ENCODE data around the gene AFF3.

Gene AFF3

DNA sequence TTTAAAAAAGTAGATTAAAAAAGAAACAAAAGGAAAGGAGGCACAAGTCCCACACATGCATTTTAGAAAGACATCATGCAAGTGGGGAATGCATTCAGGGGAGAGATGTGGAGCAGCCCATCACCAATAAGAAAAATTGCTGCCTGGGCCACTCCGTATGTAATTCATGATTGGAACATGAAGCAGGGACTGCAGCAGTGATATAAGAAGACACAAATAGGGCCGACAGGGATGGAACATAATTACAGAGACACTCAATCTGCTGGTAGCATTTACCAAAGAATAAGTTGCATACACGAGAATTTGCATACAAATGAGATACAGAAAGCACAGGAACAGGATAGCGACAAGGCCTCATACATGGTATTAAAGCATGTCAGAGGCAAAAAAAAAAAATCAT lies 6.5 kb upstream of the AFF3 start:
- H3K27ac ChIP-seq (ENCODE audit: low read depth, low read length) = no peak overlapping the region
- H2AFZ ChIP-seq (ENCODE audit: low read length, unreplicated experiment) = no peak overlapping the region
- no peak overlapping the region for H3K4me3 ChIP-seq (ENCODE audit: low read depth, low read length)
- no peaks in the 10 kb centered on the region for H3K36me3 ChIP-seq (ENCODE audit: insufficient read depth, low read length)
- H3K27me3 ChIP-seq (ENCODE audit: insufficient read depth, low read length) = peaks cover 6% of the 10 kb centered on the region; the same call in 1 of the 2 replicates
- no peaks in the 10 kb centered on the region for H3K4me1 ChIP-seq (ENCODE audit: control insufficient read depth, insufficient read depth, low read length, unreplicated experiment)
- H3K79me2 ChIP-seq (ENCODE audit: control insufficient read depth, insufficient read depth, low read length, unreplicated experiment) = no peaks in the 10 kb centered on the region

DNA sequence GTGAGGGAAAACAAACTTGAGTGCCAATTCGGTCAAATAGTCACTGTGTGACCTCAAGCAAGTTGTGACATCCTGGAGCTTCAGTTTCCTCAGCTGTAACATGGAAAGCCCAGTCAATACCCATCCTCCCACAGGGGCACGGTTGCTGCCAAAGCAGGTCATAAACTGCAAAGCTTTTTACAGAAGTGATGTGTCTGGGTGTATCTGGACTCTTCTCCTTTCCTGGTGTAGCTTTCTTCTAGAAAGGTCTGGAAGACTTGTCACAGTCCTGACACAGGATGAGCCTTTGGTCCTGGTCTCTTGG lies 4.2 kb upstream of the AFF3 start:
- no peak overlapping the region for H3K27ac ChIP-seq (ENCODE audit: low read depth, low read length)
- peaks cover 11% of the 10 kb centered on the region for H3K27me3 ChIP-seq (ENCODE audit: insufficient read depth, low read length)
- H3K4me3 ChIP-seq (ENCODE audit: low read depth, low read length) = no peak overlapping the region
- H2AFZ ChIP-seq (ENCODE audit: low read length, unreplicated experiment) = no peak overlapping the region
- H3K36me3 ChIP-seq (ENCODE audit: insufficient read depth, low read length) = no peaks in the 10 kb centered on the region
- no peaks in the 10 kb centered on the region for H3K79me2 ChIP-seq (ENCODE audit: control insufficient read depth, insufficient read depth, low read length, unreplicated experiment)
- H3K4me1 ChIP-seq (ENCODE audit: control insufficient read depth, insufficient read depth, low read length, unreplicated experiment) = no peaks in the 10 kb centered on the region

DNA sequence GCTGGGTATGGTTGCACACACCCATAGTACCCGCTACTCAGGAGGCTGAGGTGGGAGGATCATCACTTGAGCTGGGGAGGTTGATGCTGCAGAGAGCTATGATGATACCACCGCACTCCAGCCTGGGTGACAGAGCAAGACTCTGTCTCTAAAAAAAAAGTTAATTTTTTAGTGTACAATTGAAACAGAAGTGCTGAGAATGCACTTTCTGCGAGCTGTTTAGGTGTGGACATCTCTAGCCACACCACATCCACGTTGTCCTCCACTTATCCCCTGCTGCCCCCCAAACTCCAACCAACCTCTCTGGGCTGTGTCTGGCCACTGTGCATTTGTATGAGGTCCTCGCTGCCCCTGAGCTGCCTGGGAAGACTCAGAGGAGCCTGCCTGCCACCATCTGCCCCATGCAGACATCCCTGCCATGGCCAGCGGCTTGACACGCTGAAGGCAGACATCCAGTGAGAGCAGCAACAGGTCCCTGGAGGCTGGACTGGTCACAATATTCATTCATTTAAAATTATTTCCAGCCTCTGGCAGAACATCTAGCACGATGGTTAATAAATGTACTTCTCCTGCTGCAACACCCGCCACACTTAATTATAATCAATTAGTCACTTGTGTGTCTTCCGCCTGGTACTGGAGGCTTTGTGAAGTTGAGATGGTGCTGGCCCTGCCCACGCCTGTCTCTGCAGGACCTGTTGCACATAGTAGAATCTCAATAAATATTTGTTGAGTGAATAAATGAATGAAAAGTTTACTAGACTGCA lies 3.7 kb upstream of the AFF3 start:
- H3K36me3 ChIP-seq (ENCODE audit: insufficient read depth, low read length) = no peaks in the 10 kb centered on the region
- no peak overlapping the region for H3K4me3 ChIP-seq (ENCODE audit: low read depth, low read length)
- no peaks in the 10 kb centered on the region for H3K79me2 ChIP-seq (ENCODE audit: control insufficient read depth, insufficient read depth, low read length, unreplicated experiment)
- no peak overlapping the region for H3K27ac ChIP-seq (ENCODE audit: low read depth, low read length)
- no peaks in the 10 kb centered on the region for H3K4me1 ChIP-seq (ENCODE audit: control insufficient read depth, insufficient read depth, low read length, unreplicated experiment)
- H3K27me3 ChIP-seq (ENCODE audit: insufficient read depth, low read length) = peaks cover 15% of the 10 kb centered on the region
- no peak overlapping the region for H2AFZ ChIP-seq (ENCODE audit: low read length, unreplicated experiment)

DNA sequence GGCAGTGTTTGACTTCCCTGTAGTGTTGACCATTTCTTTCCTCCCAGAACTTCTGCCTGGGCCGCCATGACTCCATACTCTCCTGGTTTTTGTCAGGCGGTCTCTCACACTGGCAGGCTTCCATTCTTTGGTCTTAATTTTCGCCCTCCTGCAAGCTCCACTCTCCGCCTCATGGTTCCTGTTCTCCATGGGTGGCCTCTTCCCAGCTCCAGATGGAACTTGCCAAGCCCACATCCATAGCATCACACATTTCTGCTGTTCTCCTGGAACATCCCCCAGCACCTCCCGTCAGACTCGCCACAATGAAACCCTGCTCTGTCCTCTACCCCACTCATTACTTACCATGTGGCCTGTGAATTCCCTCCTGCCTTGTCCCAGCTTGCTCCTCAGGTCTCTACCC lies 896 bp upstream of the AFF3 start:
- Histone ChIP-seq H3K27ac (ENCODE audit: low read depth, low read length) (no peak overlapping the region), H2AFZ (ENCODE audit: low read length, unreplicated experiment) (no peak overlapping the region), H3K4me3 (ENCODE audit: low read depth, low read length) (no peak overlapping the region), H3K4me1 (ENCODE audit: control insufficient read depth, insufficient read depth, low read length, unreplicated experiment) (no peaks in the 10 kb centered on the region), H3K36me3 (ENCODE audit: insufficient read depth, low read length) (no peaks in the 10 kb centered on the region), H3K27me3 (ENCODE audit: insufficient read depth, low read length) (peaks cover 23% of the 10 kb centered on the region), H3K79me2 (ENCODE audit: control insufficient read depth, insufficient read depth, low read length, unreplicated experiment) (no peaks in the 10 kb centered on the region)

DNA sequence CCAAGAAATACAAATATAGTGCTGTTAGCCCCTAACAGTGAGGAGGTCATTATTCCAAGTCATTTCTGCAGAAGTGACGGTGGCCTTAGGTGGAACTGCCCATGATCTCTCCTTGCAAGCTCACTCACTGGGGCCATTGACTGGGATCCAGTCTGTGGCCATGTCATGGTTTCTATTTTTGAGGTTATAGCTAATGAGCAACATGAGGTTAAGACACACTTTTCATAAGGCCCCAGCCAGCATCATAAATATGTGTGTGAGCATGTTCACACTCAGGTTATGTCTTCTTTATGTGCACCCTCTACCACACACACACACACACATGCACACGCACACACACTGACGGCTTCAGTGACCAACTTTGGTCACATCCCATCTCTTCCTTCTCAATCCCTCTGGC lies 484 bp downstream of the AFF3 start:
- peaks cover 28% of the 10 kb centered on the region for H3K27me3 ChIP-seq (ENCODE audit: insufficient read depth, low read length)
- H3K27ac ChIP-seq (ENCODE audit: low read depth, low read length) = no peak overlapping the region
- no peak overlapping the region for H3K4me3 ChIP-seq (ENCODE audit: low read depth, low read length)
- H2AFZ ChIP-seq (ENCODE audit: low read length, unreplicated experiment) = no peak overlapping the region
- H3K79me2 ChIP-seq (ENCODE audit: control insufficient read depth, insufficient read depth, low read length, unreplicated experiment) = no peaks in the 10 kb centered on the region
- no peaks in the 10 kb centered on the region for H3K4me1 ChIP-seq (ENCODE audit: control insufficient read depth, insufficient read depth, low read length, unreplicated experiment)
- H3K36me3 ChIP-seq (ENCODE audit: insufficient read depth, low read length) = no peaks in the 10 kb centered on the region

DNA sequence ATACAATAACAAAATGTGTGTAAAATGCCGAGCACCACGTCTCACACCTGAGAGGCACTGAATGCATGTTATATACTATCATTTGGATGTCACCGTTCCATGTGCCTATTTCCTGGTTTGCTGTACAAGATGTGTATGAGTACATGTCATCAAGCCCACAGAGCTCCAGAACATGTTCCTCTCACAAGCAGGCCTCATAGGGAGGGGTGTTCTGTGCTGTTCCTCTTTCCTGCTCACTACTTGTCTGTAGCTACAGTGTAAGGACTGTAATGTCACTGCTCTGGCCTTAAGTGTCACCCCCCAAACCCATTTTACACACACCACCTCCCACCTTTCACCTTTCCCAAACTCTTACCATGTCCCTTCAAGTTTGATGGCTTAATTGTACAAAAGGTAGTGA lies 1.8 kb downstream of the AFF3 start:
- no peak overlapping the region for H3K27ac ChIP-seq (ENCODE audit: low read depth, low read length)
- peaks cover 36% of the 10 kb centered on the region for H3K27me3 ChIP-seq (ENCODE audit: insufficient read depth, low read length)
- no peaks in the 10 kb centered on the region for H3K36me3 ChIP-seq (ENCODE audit: insufficient read depth, low read length)
- no peaks in the 10 kb centered on the region for H3K4me1 ChIP-seq (ENCODE audit: control insufficient read depth, insufficient read depth, low read length, unreplicated experiment)
- H2AFZ ChIP-seq (ENCODE audit: low read length, unreplicated experiment) = no peak overlapping the region
- H3K4me3 ChIP-seq (ENCODE audit: low read depth, low read length) = no peak overlapping the region
- H3K79me2 ChIP-seq (ENCODE audit: control insufficient read depth, insufficient read depth, low read length, unreplicated experiment) = no peaks in the 10 kb centered on the region

DNA sequence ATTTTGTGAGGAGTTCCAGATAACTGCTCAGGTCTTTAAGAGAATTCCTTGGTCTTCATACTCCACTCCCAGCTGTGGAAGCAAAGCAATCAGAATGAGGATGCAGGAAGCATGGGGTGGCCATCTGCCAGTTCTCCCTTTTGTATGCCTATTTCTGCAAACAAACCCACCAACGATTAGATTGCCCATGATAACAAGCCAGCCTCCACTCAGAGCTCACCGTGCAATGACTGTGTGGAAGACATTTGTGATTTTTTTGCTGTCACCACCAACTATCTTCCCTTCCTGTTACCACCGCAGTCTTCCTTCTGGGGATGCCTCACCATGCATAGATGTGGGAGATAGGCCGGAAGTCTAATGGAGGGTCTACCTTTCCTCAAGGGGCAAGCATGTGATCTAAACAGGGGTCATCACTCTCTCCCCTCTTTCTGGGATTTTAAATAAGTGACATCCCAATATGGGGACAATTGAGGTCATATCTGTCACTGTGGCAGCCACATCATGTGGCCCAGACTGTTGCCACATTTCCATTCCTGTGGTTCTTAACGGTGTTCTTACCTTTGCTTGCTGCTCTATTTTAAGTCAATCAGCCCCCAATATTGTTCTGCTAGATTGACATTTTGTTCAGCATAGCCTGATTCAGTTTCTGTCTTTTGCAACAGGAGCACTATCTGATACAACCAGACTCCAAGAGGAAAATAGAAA lies 4.4 kb downstream of the AFF3 start:
- Histone ChIP-seq H3K79me2 (ENCODE audit: control insufficient read depth, insufficient read depth, low read length, unreplicated experiment) (no peaks in the 10 kb centered on the region), H3K4me1 (ENCODE audit: control insufficient read depth, insufficient read depth, low read length, unreplicated experiment) (no peaks in the 10 kb centered on the region), H3K4me3 (ENCODE audit: low read depth, low read length) (no peak overlapping the region), H3K36me3 (ENCODE audit: insufficient read depth, low read length) (no peaks in the 10 kb centered on the region), H3K27ac (ENCODE audit: low read depth, low read length) (no peak overlapping the region), H2AFZ (ENCODE audit: low read length, unreplicated experiment) (no peak overlapping the region), H3K27me3 (ENCODE audit: insufficient read depth, low read length) (peaks cover 39% of the 10 kb centered on the region)

DNA sequence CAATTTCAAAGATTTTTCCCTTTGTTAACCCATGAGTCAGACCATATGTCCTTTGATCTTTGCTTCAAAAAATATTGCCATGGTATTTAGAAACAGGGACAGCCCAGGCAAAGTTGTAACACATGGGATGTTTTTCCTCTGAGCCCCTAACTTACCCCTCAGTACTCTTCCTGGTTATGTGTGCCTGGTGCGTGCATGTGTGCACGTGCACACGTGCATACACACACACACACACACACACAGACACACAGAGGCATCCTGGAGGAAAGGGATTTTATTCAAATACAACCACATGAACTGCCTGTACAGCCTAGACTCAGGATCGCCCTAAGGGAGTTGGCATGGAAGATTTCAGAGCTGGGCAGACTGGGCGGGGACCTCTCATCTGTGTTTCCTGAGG lies 5.1 kb downstream of the AFF3 start:
- Histone ChIP-seq H3K27ac (ENCODE audit: low read depth, low read length) (no peak overlapping the region), H2AFZ (ENCODE audit: low read length, unreplicated experiment) (no peak overlapping the region), H3K36me3 (ENCODE audit: insufficient read depth, low read length) (no peaks in the 10 kb centered on the region), H3K79me2 (ENCODE audit: control insufficient read depth, insufficient read depth, low read length, unreplicated experiment) (no peaks in the 10 kb centered on the region), H3K27me3 (ENCODE audit: insufficient read depth, low read length) (peaks cover 39% of the 10 kb centered on the region), H3K4me3 (ENCODE audit: low read depth, low read length) (no peak overlapping the region), H3K4me1 (ENCODE audit: control insufficient read depth, insufficient read depth, low read length, unreplicated experiment) (no peaks in the 10 kb centered on the region)

DNA sequence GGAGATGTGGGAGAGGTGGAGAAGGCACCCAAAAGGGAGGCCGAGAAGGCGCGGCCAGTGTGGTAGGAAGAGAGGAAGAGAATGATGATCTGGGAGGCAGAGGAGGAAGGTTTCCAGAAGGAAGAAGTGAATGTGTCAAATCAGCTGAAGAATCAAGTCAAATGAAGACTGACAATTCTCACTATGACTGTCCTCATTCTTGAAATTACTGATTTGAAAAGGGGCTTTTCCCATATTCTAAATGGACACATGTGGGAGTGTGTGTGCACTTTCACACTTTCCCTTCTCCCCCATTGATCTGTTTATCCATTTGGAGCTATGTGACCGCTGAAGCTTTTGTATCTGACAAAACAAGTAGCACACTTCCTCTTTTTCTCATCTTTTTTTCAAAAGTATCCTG lies 6.1 kb downstream of the AFF3 start:
- Histone ChIP-seq H3K36me3 (ENCODE audit: insufficient read depth, low read length) (no peaks in the 10 kb centered on the region), H3K4me1 (ENCODE audit: control insufficient read depth, insufficient read depth, low read length, unreplicated experiment) (no peaks in the 10 kb centered on the region), H2AFZ (ENCODE audit: low read length, unreplicated experiment) (no peak overlapping the region), H3K79me2 (ENCODE audit: control insufficient read depth, insufficient read depth, low read length, unreplicated experiment) (no peaks in the 10 kb centered on the region), H3K27me3 (ENCODE audit: insufficient read depth, low read length) (peaks cover 31% of the 10 kb centered on the region), H3K27ac (ENCODE audit: low read depth, low read length) (no peak overlapping the region), H3K4me3 (ENCODE audit: low read depth, low read length) (no peak overlapping the region)

DNA sequence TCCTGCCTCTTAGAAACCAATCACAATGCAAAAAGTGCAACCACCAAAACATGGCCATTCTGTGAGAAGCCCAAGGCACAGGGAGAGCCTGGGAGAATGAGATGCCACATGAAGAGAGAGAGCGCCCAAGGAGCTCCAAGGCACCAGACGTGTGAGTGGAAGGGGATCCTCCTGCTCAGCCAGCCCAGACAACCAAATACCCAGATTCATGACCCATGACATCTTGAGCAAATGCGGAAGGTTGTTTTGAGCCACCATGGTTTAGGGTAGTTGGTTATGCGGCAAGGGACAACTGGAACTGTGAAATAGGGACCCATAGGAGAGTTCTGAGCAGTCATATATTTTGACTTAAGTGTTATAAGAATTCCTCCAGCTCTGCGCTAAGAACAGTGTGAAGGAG lies 7.0 kb downstream of the AFF3 start:
- H2AFZ ChIP-seq (ENCODE audit: low read length, unreplicated experiment) = no peak overlapping the region
- no peak overlapping the region for H3K4me3 ChIP-seq (ENCODE audit: low read depth, low read length)
- H3K36me3 ChIP-seq (ENCODE audit: insufficient read depth, low read length) = no peaks in the 10 kb centered on the region
- H3K27me3 ChIP-seq (ENCODE audit: insufficient read depth, low read length) = peaks cover 30% of the 10 kb centered on the region
- no peak overlapping the region for H3K27ac ChIP-seq (ENCODE audit: low read depth, low read length)
- no peaks in the 10 kb centered on the region for H3K79me2 ChIP-seq (ENCODE audit: control insufficient read depth, insufficient read depth, low read length, unreplicated experiment)
- no peaks in the 10 kb centered on the region for H3K4me1 ChIP-seq (ENCODE audit: control insufficient read depth, insufficient read depth, low read length, unreplicated experiment)

Measured in ACC112 (cell line).